ENCODE measurements around the gene PTPRA. TPM values are rescaled to one million over a fixed set of nuclear protein-coding genes. Genes with fewer than 3 reads are reported as not detected.

Gene PTPRA
- total RNA-seq, 1 donor from 2014 or later = 88.7 TPM

DNA sequence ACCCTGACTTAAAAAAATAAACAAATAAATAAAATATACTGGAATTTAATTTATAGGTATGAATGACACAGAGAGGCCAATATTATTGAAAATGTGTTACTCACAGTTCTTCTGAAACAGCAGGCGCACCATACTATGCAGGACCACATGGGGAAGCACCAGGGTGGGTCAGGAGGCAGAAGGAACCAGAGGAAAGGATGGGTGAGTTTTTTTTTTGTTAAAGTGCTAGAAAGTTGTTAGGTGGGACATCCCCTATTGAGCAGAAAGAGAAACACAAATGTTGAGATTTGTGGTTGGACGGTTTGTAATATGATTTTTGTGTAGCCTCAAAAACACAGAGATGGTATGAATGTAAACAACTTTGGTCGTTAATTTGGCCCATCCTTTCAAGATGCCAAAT, 26.0 kb downstream of the PTPRA start:
- Mint-ChIP-seq H3K36me3 (ENCODE audit: low read depth) (peaks cover 20% of the 10 kb centered on the region), H3K4me3 (no peak overlapping the region)

DNA sequence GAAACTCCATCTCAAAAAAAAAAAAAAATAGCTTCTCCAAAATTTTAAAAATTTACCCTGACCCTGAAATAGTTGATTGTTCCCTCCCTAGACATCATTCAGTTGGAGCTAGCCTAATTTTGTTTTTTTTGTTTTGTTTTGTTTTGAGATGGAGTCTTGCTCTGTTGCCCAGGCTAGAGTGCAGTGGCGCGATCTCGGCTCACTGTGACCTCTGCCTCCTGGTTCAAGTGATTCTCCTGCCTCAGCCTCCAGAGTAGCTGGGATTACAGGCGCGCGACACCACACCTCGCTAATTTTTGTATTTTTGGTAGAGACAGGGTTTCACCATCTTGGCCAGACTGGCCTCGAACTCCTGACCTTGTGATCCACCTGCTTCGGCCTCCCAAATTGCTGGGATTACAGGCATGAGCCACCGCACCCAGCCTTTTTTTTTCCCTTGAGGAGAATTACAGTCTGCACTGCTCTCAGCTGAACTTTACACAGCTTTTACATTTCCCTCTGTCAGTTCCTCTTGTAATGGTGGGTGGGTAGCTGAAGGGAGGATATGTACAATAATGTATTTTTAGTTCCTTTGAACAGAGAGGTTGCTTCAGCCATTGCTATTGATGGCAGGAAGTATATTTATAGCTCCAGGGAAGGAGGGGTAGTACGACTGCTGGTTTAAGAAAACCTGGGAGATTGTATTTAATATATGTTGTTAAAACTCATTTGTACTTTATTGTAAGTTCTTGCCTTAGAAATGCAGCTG, 27.7 kb downstream of the PTPRA start:
- no peak overlapping the region for H3K4me3 Mint-ChIP-seq
- no peak for DNase-seq (ENCODE audit: low read depth, low spot score)

More for the DNA sequence above, 26.0 kb downstream of the PTPRA start:
- TF ChIP-seq, protein P1, sequence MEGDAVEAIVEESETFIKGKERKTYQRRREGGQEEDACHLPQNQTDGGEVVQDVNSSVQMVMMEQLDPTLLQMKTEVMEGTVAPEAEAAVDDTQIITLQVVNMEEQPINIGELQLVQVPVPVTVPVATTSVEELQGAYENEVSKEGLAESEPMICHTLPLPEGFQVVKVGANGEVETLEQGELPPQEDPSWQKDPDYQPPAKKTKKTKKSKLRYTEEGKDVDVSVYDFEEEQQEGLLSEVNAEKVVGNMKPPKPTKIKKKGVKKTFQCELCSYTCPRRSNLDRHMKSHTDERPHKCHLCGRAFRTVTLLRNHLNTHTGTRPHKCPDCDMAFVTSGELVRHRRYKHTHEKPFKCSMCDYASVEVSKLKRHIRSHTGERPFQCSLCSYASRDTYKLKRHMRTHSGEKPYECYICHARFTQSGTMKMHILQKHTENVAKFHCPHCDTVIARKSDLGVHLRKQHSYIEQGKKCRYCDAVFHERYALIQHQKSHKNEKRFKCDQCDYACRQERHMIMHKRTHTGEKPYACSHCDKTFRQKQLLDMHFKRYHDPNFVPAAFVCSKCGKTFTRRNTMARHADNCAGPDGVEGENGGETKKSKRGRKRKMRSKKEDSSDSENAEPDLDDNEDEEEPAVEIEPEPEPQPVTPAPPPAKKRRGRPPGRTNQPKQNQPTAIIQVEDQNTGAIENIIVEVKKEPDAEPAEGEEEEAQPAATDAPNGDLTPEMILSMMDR (conservative IDR thresholded peaks at IDR 0.05) = no peak
- Mint-ChIP-seq H3K27me3 (ENCODE audit: low read depth) (no peaks in the 10 kb centered on the region), H3K9me3 (peaks cover 7% of the 10 kb centered on the region), H3K4me1 (peaks cover 15% of the 10 kb centered on the region), H3K27ac (ENCODE audit: unreplicated experiment) (no peak overlapping the region)
- no peak for DNase-seq (ENCODE audit: low read depth, low spot score)

DNA sequence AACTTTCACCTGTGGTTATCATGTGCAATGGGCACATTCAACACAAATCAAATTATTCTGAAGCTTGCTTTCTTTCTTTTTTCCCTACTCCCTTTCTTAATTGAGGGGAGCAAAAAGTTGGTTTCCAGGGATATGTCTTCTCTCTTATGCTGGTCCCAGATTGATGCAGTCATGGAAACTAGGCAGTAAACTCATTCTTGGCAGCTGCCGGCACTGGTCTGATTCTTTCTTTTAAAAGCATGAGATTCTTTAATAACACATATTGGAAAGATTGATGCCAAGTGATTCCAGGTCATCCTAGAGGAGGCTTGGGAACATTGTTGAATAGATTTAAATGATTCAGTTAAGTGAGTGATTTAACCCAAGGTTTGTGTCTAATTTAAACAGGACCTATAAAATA, 29.0 kb downstream of the PTPRA start:
- Mint-ChIP-seq H3K27ac (ENCODE audit: unreplicated experiment) (no peak overlapping the region), H3K4me1 (peaks cover 13% of the 10 kb centered on the region), H3K4me3 (no peak overlapping the region), H3K36me3 (ENCODE audit: low read depth) (peaks cover 14% of the 10 kb centered on the region), H3K9me3 (peaks cover 6% of the 10 kb centered on the region), H3K27me3 (ENCODE audit: low read depth) (no peaks in the 10 kb centered on the region)
- DNase-seq (ENCODE audit: low read depth, low spot score) = no peak
- TF ChIP-seq, protein P1 (conservative IDR thresholded peaks at IDR 0.05) = no peak

More for the DNA sequence above, 27.7 kb downstream of the PTPRA start:
- peaks cover 23% of the 10 kb centered on the region for H3K36me3 Mint-ChIP-seq (ENCODE audit: low read depth)
- H3K27me3 Mint-ChIP-seq (ENCODE audit: low read depth) = no peaks in the 10 kb centered on the region
- TF ChIP-seq, protein P1 (conservative IDR thresholded peaks at IDR 0.05) = no peak
- peaks cover 14% of the 10 kb centered on the region for H3K9me3 Mint-ChIP-seq
- peaks cover 15% of the 10 kb centered on the region for H3K4me1 Mint-ChIP-seq
- peak overlapping the region; percentile 24 for H3K27ac Mint-ChIP-seq (ENCODE audit: unreplicated experiment)

DNA sequence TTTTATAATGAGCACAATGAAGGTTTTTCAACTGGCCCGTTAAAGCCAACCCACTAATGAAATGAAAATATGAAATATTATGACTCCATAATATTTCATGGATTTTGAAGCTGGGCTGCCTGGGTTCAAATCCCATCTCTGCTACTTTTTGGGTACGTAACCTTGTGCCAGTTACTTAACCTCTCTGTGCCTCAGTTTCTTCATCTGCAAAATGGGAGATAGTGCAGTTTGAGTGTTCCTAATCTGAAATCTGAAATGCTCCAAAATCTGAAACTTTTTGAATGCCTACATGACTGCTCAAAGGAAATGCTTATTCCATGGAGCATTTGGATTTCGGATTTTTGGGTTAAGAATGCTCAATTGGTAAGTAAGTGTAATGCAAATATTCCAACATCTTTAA, 29.5 kb downstream of the PTPRA start:
- Mint-ChIP-seq H3K4me3 (no peak overlapping the region), H3K36me3 (ENCODE audit: low read depth) (peaks cover 14% of the 10 kb centered on the region), H3K27me3 (ENCODE audit: low read depth) (no peaks in the 10 kb centered on the region), H3K9me3 (peaks cover 6% of the 10 kb centered on the region), H3K4me1 (peaks cover 13% of the 10 kb centered on the region), H3K27ac (ENCODE audit: unreplicated experiment) (no peak overlapping the region)
- no peak for DNase-seq (ENCODE audit: low read depth, low spot score)
- TF ChIP-seq, protein P1 (conservative IDR thresholded peaks at IDR 0.05) = no peak

DNA sequence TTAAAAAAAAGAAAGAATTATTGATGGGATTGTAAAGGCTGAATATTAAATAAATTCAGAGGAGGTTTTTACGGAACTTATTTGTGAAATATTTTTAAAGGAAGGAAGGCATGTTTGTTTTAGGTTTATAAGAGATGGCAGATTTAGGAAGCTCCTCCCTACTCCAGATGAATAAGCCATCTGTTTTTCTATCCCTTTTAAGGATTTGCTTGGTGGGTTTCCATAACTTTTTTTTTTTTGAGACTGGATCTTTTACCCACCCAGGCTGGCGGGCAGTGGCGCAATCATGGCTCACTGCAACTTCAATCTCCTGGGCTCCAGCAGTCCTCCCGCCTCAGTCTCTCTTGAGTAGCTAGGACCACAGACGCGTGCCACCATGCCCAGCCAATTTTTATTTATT, 30.4 kb downstream of the PTPRA start:
- TF ChIP-seq, protein P1 (conservative IDR thresholded peaks at IDR 0.05) = no peak
- H3K4me1 Mint-ChIP-seq = peaks cover 13% of the 10 kb centered on the region

More for the DNA sequence above, 30.4 kb downstream of the PTPRA start:
- no peak overlapping the region for H3K4me3 Mint-ChIP-seq
- no peak for DNase-seq (ENCODE audit: low read depth, low spot score)
- peaks cover 14% of the 10 kb centered on the region for H3K36me3 Mint-ChIP-seq (ENCODE audit: low read depth)
- no peak overlapping the region for H3K27ac Mint-ChIP-seq (ENCODE audit: unreplicated experiment)
- H3K27me3 Mint-ChIP-seq (ENCODE audit: low read depth) = no peaks in the 10 kb centered on the region
- peaks cover 6% of the 10 kb centered on the region for H3K9me3 Mint-ChIP-seq
